Measurements from ENCODE around the gene TRIP12. TPM values are rescaled to one million over a fixed set of nuclear protein-coding genes. Genes with fewer than 3 reads are reported as not detected.

TRIP12 gene
- total RNA-seq, 2 experiments from 2014 or later: 151 to 178 TPM

- Mint-ChIP-seq H3K4me3 (peak within 1 kb of the TSS; percentile 49), H3K9me3 (peaks cover 3% of the 10 kb centered on the region), H3K27ac (no peak within 1 kb of the TSS), H3K4me1 (ENCODE audit: low read depth) (peaks cover 20% of the 10 kb centered on the region), H3K36me3 (ENCODE audit: low read depth) (no peaks in the 10 kb centered on the region), H3K27me3 (peaks cover 86% of the 10 kb centered on the region)
- intact Hi-C loops (cut with DNase I, micrococcal nuclease): no loop called here
- TF ChIP-seq, protein P1, sequence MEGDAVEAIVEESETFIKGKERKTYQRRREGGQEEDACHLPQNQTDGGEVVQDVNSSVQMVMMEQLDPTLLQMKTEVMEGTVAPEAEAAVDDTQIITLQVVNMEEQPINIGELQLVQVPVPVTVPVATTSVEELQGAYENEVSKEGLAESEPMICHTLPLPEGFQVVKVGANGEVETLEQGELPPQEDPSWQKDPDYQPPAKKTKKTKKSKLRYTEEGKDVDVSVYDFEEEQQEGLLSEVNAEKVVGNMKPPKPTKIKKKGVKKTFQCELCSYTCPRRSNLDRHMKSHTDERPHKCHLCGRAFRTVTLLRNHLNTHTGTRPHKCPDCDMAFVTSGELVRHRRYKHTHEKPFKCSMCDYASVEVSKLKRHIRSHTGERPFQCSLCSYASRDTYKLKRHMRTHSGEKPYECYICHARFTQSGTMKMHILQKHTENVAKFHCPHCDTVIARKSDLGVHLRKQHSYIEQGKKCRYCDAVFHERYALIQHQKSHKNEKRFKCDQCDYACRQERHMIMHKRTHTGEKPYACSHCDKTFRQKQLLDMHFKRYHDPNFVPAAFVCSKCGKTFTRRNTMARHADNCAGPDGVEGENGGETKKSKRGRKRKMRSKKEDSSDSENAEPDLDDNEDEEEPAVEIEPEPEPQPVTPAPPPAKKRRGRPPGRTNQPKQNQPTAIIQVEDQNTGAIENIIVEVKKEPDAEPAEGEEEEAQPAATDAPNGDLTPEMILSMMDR (IDR thresholded peaks at IDR 0.05): no peak
- Histone ChIP-seq H3K9me3 (ENCODE audit: control insufficient read depth in 1 of 2, insufficient read depth in 1 of 2, low read length in 2 of 2) (peaks cover 9 to 10% of the 10 kb centered on the region in 2 experiments), H3K27ac (ENCODE audit: low read depth in 1 of 2, low read length in 2 of 2) (no peak within 1 kb of the TSS), H3K36me3 (ENCODE audit: insufficient read depth, low read length) (no peaks in the 10 kb centered on the region), H3K27me3 (ENCODE audit: control insufficient read depth in 1 of 2, insufficient read depth in 2 of 2, low read length in 2 of 2) (peaks cover 53 to 73% of the 10 kb centered on the region in 2 experiments), H3K4me1 (ENCODE audit: insufficient read depth, low read length) (peaks cover 25% of the 10 kb centered on the region), H3K4me3 (ENCODE audit: low read length) (peak within 1 kb of the TSS; percentile 28)
- ChIA-PET CTCF (no interaction called here), POLR2A (no interaction called here)
- DNase-seq (peak in 13 of 14 experiments; percentile 5 to 65 (median 37)), ATAC-seq (ENCODE audit: poor library complexity) (peak; percentile 77)
These were observed 207.6 kb downstream of the TRIP12 start, which contains the start of gene DNER for GRCh38 chr2:229714080-229714735. Gene DNER (minus strand): TSS chr2:229714555. CDS start chr2:229714423, 132 bp downstream.

Other genes with a start within 250 kb of the TRIP12 start
- not detected for gene DNER, start 207.5 kb downstream of the TRIP12 start, total RNA-seq
- gene FBXO36, start 494 bp upstream of the TRIP12 start, total RNA-seq: under 1 TPM; 0.52 to 0.84 TPM
- under 1 TPM; 0.63 to 0.89 TPM for gene SLC16A14, start 146.9 kb upstream of the TRIP12 start, total RNA-seq